MM.1S (cell line): ENCODE measurements around the gene TMC1.

ENCODE experiments used
- EZH2 ChIP-seq: fragments of 300-600 bp; sonication (generic); optimal IDR thresholded peaks from 2 replicates; pipeline ENCODE3; 2017; ENCODE audit warnings: low read depth, mild to moderate bottlenecking, antibody characterized with exemption, low read length, mixed read lengths
- TF ChIP-seq, protein P1 (sequence below): fragments of 300-600 bp; sonication (generic); IDR thresholded peaks from 2 replicates; pipeline ENCODE4 v1.5.1; 2016; ENCODE audit warnings: antibody characterized with exemption, low read length, mixed read lengths

DNA sequence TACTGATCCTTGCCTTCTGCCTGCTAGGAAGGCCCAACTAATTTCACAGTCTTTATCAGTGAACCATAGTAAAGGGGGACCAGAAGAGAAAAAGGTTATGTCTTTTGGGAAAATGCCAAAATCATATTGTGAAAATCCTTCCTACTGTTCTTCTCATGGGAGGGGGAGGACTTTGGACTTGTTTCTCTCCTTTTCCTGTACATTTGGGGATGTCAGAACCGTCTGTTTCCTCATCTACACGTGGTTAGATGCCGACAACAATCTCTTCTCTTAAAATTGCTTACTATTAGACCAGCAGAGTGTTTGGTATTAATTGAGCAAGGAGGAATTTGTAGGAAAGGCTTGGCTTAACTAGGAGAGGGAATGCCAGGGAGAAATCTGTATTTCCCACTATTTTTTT, 77.2 kb downstream of the TMC1 start:
- TF ChIP-seq EZH2: no peak
- TF ChIP-seq, protein P1, sequence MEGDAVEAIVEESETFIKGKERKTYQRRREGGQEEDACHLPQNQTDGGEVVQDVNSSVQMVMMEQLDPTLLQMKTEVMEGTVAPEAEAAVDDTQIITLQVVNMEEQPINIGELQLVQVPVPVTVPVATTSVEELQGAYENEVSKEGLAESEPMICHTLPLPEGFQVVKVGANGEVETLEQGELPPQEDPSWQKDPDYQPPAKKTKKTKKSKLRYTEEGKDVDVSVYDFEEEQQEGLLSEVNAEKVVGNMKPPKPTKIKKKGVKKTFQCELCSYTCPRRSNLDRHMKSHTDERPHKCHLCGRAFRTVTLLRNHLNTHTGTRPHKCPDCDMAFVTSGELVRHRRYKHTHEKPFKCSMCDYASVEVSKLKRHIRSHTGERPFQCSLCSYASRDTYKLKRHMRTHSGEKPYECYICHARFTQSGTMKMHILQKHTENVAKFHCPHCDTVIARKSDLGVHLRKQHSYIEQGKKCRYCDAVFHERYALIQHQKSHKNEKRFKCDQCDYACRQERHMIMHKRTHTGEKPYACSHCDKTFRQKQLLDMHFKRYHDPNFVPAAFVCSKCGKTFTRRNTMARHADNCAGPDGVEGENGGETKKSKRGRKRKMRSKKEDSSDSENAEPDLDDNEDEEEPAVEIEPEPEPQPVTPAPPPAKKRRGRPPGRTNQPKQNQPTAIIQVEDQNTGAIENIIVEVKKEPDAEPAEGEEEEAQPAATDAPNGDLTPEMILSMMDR: no peak
